ENCODE data around the gene PRKAA2. TPM values are rescaled to one million over a fixed set of nuclear protein-coding genes. Genes with fewer than 3 reads are reported as not detected.
"Not testable (repeated sequence)": the region's sequence is repeated elsewhere in the genome, so short reads cannot be mapped to it uniquely, and the experiment has no call there.

Gene PRKAA2
- 0.05 and 0.13 TPM in 2 replicates for total RNA-seq (2014; rRNA removed; shearing (Covaris generic))

- peaks cover 16% of the 10 kb centered on the region for H3K4me1 ChIP-seq (replicated peaks)
- no peak for DNase-seq (ENCODE audit: low read depth in 1 of 2, low spot score in 2 of 2)
- H3K4me3 ChIP-seq: peak within 1 kb of the TSS; percentile 42
- H3K27ac ChIP-seq: no peak within 1 kb of the TSS
- peaks cover 38% of the 10 kb centered on the region for H3K27me3 ChIP-seq (replicated peaks)
- H3K9me3 ChIP-seq (replicated peaks): no peaks in the 10 kb centered on the region
- H3K36me3 ChIP-seq: no peaks in the 10 kb centered on the region
These were observed at the start of gene PRKAA2 for GRCh38 chr1:56644919-56645676. Gene PRKAA2, plus strand, starts transcription at chr1:56645314. Its CDS starts 74 bp downstream, at chr1:56645388.

GRCh38 chr1:56595397-56596191, 49.5 kb upstream of the PRKAA2 start:
- not testable (repeated sequence) for H3K36me3 ChIP-seq; H3K4me3 ChIP-seq; H3K27me3 ChIP-seq (replicated peaks); H3K4me1 ChIP-seq (replicated peaks); DNase-seq (ENCODE audit: low read depth in 1 of 2, low spot score in 2 of 2); H3K27ac ChIP-seq; H3K9me3 ChIP-seq (replicated peaks)

DNA sequence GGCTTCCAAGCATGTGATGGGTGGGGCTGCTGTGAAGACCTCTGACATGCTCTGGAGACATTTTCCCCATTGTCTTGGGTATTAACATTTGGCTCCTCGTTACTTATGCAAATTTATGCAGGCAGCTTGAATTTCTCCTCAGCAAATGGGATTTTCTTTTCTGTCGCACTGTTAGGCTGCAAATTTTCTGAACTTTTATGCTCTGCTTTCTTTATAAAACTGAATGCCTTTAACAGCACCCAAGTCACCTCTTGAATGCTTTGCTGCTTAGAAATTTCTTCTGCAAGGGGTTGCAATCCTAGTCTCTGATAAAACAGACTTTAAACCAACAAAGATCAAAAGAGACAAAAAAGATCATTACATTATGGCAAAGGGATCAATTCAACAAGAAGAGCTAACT, 35.0 kb upstream of the PRKAA2 start:
- H3K4me1 ChIP-seq (replicated peaks); H3K27me3 ChIP-seq (replicated peaks); H3K36me3 ChIP-seq; DNase-seq (ENCODE audit: low read depth in 1 of 2, low spot score in 2 of 2); H3K9me3 ChIP-seq (replicated peaks); H3K27ac ChIP-seq; H3K4me3 ChIP-seq: not testable (repeated sequence)

- not testable (repeated sequence) for H3K27ac ChIP-seq; H3K4me1 ChIP-seq (replicated peaks); H3K9me3 ChIP-seq (replicated peaks); H3K27me3 ChIP-seq (replicated peaks); DNase-seq (ENCODE audit: low read depth in 1 of 2, low spot score in 2 of 2); H3K4me3 ChIP-seq; H3K36me3 ChIP-seq
These were observed 34.3 kb upstream of the PRKAA2 start for GRCh38 chr1:56610770-56611169.

DNA sequence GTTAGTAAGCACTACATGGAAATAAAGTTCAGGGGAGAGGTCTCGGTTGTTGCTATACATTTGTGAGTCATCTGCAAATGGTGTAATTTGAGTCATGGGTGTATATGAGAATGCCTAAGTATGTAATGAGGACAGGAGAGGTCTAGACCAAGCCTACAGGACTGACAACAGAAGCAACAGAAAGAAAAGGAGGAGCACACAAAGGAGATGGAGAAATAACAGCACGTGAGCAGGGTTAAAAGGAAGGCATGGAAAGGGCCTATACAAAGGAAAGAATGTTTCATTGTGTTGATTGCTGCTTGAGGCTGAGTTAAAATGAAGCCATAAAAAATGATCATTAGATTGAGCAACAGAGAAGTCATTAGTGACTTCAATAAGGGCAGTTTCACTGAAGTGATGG, 28.0 kb upstream of the PRKAA2 start:
- no peaks in the 10 kb centered on the region for H3K9me3 ChIP-seq (replicated peaks)
- DNase-seq (ENCODE audit: low read depth in 1 of 2, low spot score in 2 of 2): no peak
- no peaks in the 10 kb centered on the region for H3K27me3 ChIP-seq (replicated peaks)
- H3K36me3 ChIP-seq: no peaks in the 10 kb centered on the region
- no peaks in the 10 kb centered on the region for H3K4me1 ChIP-seq (replicated peaks)
- H3K27ac ChIP-seq: no peak overlapping the region
- no peak overlapping the region for H3K4me3 ChIP-seq

DNA sequence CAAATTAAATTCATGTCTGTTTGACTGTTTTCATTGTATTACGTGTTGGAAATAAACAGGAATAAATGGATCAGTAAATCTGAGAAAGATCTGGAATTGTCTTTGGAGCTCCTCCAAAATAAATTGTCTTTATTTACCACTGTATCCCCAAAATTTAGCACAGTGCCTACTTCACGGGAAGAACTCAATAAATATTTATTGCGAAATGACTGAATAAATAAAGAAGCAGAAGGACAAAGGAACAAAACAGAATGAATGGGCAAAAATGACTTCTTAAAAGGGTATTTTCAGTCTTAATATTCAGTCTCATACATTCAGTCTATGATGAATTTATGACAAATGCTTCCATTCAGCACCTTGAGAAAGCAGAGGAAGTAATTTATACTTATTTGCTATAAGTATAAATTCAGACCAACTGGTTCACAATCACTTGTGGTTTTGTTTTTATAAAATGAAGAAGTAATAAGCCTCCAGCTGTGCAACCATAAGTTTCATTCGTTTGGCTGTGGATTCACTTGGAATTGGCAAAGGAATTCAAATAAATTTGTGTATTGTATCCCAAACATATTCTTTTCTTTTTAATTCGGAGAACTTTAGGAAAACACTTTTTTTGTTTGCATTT, 19.2 kb upstream of the PRKAA2 start:
- Histone ChIP-seq H3K27ac (0 out of 2 replicates have a peak overlapping the region, but pooled peaks have one; percentile 3), H3K9me3 (replicated peaks) (no peaks in the 10 kb centered on the region), H3K36me3 (no peaks in the 10 kb centered on the region), H3K4me1 (replicated peaks) (peaks cover 23% of the 10 kb centered on the region), H3K4me3 (no peak overlapping the region), H3K27me3 (replicated peaks) (no peaks in the 10 kb centered on the region)
- DNase-seq (ENCODE audit: low read depth in 1 of 2, low spot score in 2 of 2): no peak

DNA sequence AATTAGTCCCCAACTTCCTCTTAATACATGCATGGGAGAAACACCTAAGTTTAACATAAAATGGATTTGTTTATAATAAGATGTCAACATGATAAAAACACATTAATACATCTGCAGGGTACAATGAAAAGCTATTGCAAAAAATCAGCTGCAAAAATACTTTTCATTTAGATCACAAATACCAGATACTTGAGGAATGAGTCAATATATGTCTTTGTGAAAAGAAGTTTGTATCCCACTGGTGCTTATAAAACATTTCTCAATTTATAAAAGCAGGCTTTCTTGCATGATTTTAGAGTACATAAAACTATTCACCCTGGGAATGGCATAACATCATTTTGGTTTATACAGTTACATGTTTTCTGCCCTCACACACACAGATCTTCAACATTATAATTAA, 18.6 kb upstream of the PRKAA2 start:
- no peaks in the 10 kb centered on the region for H3K36me3 ChIP-seq
- no peaks in the 10 kb centered on the region for H3K9me3 ChIP-seq (replicated peaks)
- H3K4me1 ChIP-seq (replicated peaks): peaks cover 23% of the 10 kb centered on the region
- no peaks in the 10 kb centered on the region for H3K27me3 ChIP-seq (replicated peaks)
- H3K27ac ChIP-seq: 0 out of 2 replicates have a peak overlapping the region, but pooled peaks have one; percentile 3
- no peak overlapping the region for H3K4me3 ChIP-seq
- peak in 1 of 2 experiments; percentile 21 for DNase-seq (ENCODE audit: low read depth in 1 of 2, low spot score in 2 of 2)

GRCh38 chr1:56627019-56627635, 18.0 kb upstream of the PRKAA2 start:
- Histone ChIP-seq H3K27ac (no peak overlapping the region), H3K9me3 (replicated peaks) (no peaks in the 10 kb centered on the region)
- no peak for DNase-seq (ENCODE audit: low read depth in 1 of 2, low spot score in 2 of 2)

DNA sequence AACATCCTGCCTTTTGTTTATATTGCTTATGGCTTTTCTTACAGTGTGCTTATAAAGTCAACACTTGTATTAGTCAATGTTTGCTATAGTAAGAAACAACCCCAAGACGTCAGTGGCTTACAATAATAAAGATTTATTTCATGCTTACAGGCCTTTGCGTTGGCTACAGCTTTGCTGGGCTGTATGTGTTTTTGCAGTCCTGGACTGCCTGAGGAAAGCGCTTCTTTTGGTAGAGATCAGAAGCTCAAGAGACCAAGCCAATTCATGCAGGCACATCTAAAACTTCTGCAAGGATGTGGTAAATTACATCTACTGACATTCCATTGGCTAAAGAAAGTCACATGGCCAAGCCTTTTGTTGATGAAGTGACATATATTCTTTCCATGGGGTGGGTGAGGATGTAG, 17.5 kb upstream of the PRKAA2 start:
- H3K9me3 ChIP-seq (replicated peaks): no peaks in the 10 kb centered on the region
- no peak overlapping the region for H3K4me3 ChIP-seq
- peaks cover 23% of the 10 kb centered on the region for H3K4me1 ChIP-seq (replicated peaks)
- H3K27me3 ChIP-seq (replicated peaks): no peaks in the 10 kb centered on the region
- no peaks in the 10 kb centered on the region for H3K36me3 ChIP-seq
- H3K27ac ChIP-seq: no peak overlapping the region
- peak in 1 of 2 experiments; percentile 46 for DNase-seq (ENCODE audit: low read depth in 1 of 2, low spot score in 2 of 2)

More at GRCh38 chr1:56627019-56627635, 18.0 kb upstream of the PRKAA2 start:
- Histone ChIP-seq H3K4me3 (no peak overlapping the region), H3K27me3 (replicated peaks) (no peaks in the 10 kb centered on the region), H3K4me1 (replicated peaks) (peaks cover 23% of the 10 kb centered on the region), H3K36me3 (no peaks in the 10 kb centered on the region)

GRCh38 chr1:56630786-56631185, 14.3 kb upstream of the PRKAA2 start:
- H3K4me1 ChIP-seq (replicated peaks): peaks cover 20% of the 10 kb centered on the region
- no peaks in the 10 kb centered on the region for H3K36me3 ChIP-seq
- no peak overlapping the region for H3K27ac ChIP-seq
- no peak for DNase-seq (ENCODE audit: low read depth in 1 of 2, low spot score in 2 of 2)
- no peaks in the 10 kb centered on the region for H3K27me3 ChIP-seq (replicated peaks)
- no peaks in the 10 kb centered on the region for H3K9me3 ChIP-seq (replicated peaks)
- no peak overlapping the region for H3K4me3 ChIP-seq

DNA sequence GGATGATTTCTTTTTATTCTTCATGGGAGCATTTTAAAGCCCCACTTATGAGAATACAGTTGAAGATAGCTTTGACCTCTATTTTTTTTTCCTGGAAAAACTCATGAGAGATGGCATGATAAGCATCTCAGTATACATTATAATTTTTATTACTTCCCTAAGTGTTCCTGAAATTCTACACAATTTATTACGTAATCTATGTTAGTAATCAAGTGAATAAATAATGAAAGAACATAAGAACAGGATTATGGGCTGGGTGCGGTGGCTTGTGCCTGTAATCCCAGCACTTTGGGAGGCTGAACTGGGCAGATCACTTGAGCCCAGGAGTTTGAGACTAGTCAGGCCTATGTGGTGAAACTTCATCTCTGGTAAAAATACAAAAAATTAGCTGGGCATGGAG, 13.2 kb upstream of the PRKAA2 start:
- Histone ChIP-seq H3K9me3 (replicated peaks) (no peaks in the 10 kb centered on the region), H3K4me3 (no peak overlapping the region), H3K36me3 (no peaks in the 10 kb centered on the region), H3K27me3 (replicated peaks) (no peaks in the 10 kb centered on the region), H3K4me1 (replicated peaks) (peaks cover 9% of the 10 kb centered on the region), H3K27ac (no peak overlapping the region)
- DNase-seq (ENCODE audit: low read depth in 1 of 2, low spot score in 2 of 2): no peak

- no peak for DNase-seq (ENCODE audit: low read depth in 1 of 2, low spot score in 2 of 2)
- H3K4me1 ChIP-seq (replicated peaks): no peaks in the 10 kb centered on the region
- no peaks in the 10 kb centered on the region for H3K9me3 ChIP-seq (replicated peaks)
- H3K27me3 ChIP-seq (replicated peaks): no peaks in the 10 kb centered on the region
- H3K36me3 ChIP-seq: no peaks in the 10 kb centered on the region
- H3K27ac ChIP-seq: no peak overlapping the region
- H3K4me3 ChIP-seq: no peak overlapping the region
These were observed 10.1 kb upstream of the PRKAA2 start for GRCh38 chr1:56634981-56635380.

GRCh38 chr1:56638248-56638647, 6.9 kb upstream of the PRKAA2 start:
- H3K36me3 ChIP-seq: no peaks in the 10 kb centered on the region
- H3K4me3 ChIP-seq: no peak overlapping the region
- no peak for DNase-seq (ENCODE audit: low read depth in 1 of 2, low spot score in 2 of 2)
- H3K9me3 ChIP-seq (replicated peaks): no peaks in the 10 kb centered on the region
- H3K4me1 ChIP-seq (replicated peaks): no peaks in the 10 kb centered on the region
- H3K27ac ChIP-seq: no peak overlapping the region
- peaks cover 3% of the 10 kb centered on the region; the same call in 1 of the 2 replicates for H3K27me3 ChIP-seq (replicated peaks)
